ENCODE results near the gene QTRT2. TPM values are rescaled to one million over a fixed set of nuclear protein-coding genes. Genes with fewer than 3 reads are reported as not detected.

The QTRT2 gene
- total RNA-seq, 6 donors from 2014 or later: 14.7 to 25.7 (median 22.8) TPM

GRCh38 chr3:114081037-114081436 is 24.5 kb downstream of the QTRT2 start:
- TF ChIP-seq EP300 (IDR thresholded peaks at IDR 0.05) (no peak), POLR2A (IDR thresholded peaks at IDR 0.05) (no peak), POLR2AphosphoS5 (IDR thresholded peaks at IDR 0.05) (no peak)
- TF ChIP-seq, protein P1, sequence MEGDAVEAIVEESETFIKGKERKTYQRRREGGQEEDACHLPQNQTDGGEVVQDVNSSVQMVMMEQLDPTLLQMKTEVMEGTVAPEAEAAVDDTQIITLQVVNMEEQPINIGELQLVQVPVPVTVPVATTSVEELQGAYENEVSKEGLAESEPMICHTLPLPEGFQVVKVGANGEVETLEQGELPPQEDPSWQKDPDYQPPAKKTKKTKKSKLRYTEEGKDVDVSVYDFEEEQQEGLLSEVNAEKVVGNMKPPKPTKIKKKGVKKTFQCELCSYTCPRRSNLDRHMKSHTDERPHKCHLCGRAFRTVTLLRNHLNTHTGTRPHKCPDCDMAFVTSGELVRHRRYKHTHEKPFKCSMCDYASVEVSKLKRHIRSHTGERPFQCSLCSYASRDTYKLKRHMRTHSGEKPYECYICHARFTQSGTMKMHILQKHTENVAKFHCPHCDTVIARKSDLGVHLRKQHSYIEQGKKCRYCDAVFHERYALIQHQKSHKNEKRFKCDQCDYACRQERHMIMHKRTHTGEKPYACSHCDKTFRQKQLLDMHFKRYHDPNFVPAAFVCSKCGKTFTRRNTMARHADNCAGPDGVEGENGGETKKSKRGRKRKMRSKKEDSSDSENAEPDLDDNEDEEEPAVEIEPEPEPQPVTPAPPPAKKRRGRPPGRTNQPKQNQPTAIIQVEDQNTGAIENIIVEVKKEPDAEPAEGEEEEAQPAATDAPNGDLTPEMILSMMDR (IDR thresholded peaks at IDR 0.05): no peak
- Histone ChIP-seq H3K4me3 (no peak overlapping the region), H3K4me1 (peaks cover 0 to 9% (median 0%) of the 10 kb centered on the region in 4 donors), H3K27ac (no peak overlapping the region), H3K9me3 (no peaks in the 10 kb centered on the region), H3K27me3 (no peaks in the 10 kb centered on the region), H3K36me3 (peaks cover 28 to 83% (median 34%) of the 10 kb centered on the region in 4 donors)
- DNase-seq (no peak), ATAC-seq (ENCODE audit: low FRiP score in 2 of 2) (no peak)

- H3K36me3 ChIP-seq: peaks cover 25 to 82% (median 31%) of the 10 kb centered on the region in 4 donors
- 93 to 98% methylated on average over 2 of the region's 2 CpGs for WGBS, 2 donors
Observed at GRCh38 chr3:114083112-114083511, 26.6 kb downstream of the QTRT2 start.

GRCh38 chr3:114086356-114086755 is 29.8 kb downstream of the QTRT2 start:
- peaks cover 19 to 60% (median 28%) of the 10 kb centered on the region in 4 donors for H3K36me3 ChIP-seq
- ATAC-seq (ENCODE audit: low FRiP score in 2 of 2) (no peak), DNase-seq (no peak)
- no peak overlapping the region for H3K27ac ChIP-seq
- H3K27me3 ChIP-seq: no peaks in the 10 kb centered on the region
- no peaks in the 10 kb centered on the region for H3K9me3 ChIP-seq
- no peak overlapping the region for H3K4me3 ChIP-seq
- H3K4me1 ChIP-seq: no peaks in the 10 kb centered on the region
- TF ChIP-seq, protein P1 (IDR thresholded peaks at IDR 0.05): no peak
- no peak for TF ChIP-seq POLR2AphosphoS5 (IDR thresholded peaks at IDR 0.05)
- no peak for TF ChIP-seq POLR2A (IDR thresholded peaks at IDR 0.05)
- TF ChIP-seq EP300 (IDR thresholded peaks at IDR 0.05): no peak
- WGBS, 2 donors: 92 to 100% methylated on average over 2 of the region's 2 CpGs

More at GRCh38 chr3:114083112-114083511, 26.6 kb downstream of the QTRT2 start:
- H3K4me1 ChIP-seq: peaks cover 0 to 9% (median 0%) of the 10 kb centered on the region in 4 donors
- ATAC-seq (ENCODE audit: low FRiP score in 2 of 2) (no peak), DNase-seq (no peak)
- H3K9me3 ChIP-seq: no peaks in the 10 kb centered on the region
- no peaks in the 10 kb centered on the region for H3K27me3 ChIP-seq
- no peak overlapping the region for H3K4me3 ChIP-seq
- H3K27ac ChIP-seq: no peak overlapping the region
- no peak for TF ChIP-seq POLR2A (IDR thresholded peaks at IDR 0.05)
- TF ChIP-seq EP300 (IDR thresholded peaks at IDR 0.05): no peak
- TF ChIP-seq, protein P1 (IDR thresholded peaks at IDR 0.05): no peak

DNA sequence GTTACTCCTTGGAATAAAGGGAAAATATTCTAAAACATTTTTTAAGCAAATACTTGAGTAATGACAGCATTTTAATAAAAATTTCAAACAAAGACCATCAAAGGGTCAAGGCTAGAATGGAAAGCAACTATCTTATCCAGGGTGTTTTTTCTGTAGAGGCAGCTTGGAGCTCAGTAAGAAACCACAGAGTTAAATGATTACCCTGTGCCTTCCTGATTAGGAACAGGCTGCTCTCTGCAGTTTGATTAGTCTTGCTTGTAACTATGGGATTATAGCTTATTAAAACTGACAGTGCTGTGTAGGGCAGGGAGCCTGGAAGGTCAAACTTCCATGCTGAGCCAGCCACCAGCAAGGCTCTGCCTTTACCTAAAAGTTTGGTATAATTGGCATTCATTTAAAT is 33.1 kb downstream of the QTRT2 start:
- Histone ChIP-seq H3K27ac (no peak overlapping the region), H3K27me3 (no peaks in the 10 kb centered on the region), H3K36me3 (peaks cover 16 to 32% (median 24%) of the 10 kb centered on the region in 4 donors), H3K9me3 (no peaks in the 10 kb centered on the region), H3K4me1 (peaks cover 6 to 21% (median 14%) of the 10 kb centered on the region in 4 donors), H3K4me3 (no peak overlapping the region)
- DNase-seq: no peak
- TF ChIP-seq, protein P1 (IDR thresholded peaks at IDR 0.05): no peak
- TF ChIP-seq POLR2AphosphoS5 (IDR thresholded peaks at IDR 0.05) (no peak), POLR2A (IDR thresholded peaks at IDR 0.05) (no peak), EP300 (IDR thresholded peaks at IDR 0.05) (no peak)
- ATAC-seq (ENCODE audit: low FRiP score in 2 of 2): no peak

Measured in upper lobe of left lung (tissue), 6 donors.